ENCODE results near the gene ATG16L1. TPM values are rescaled to one million over a fixed set of nuclear protein-coding genes. Genes with fewer than 3 reads are reported as not detected.

ATG16L1 gene
- total RNA-seq, 1 donor from 2014 or later, result 27.9 TPM

DNA sequence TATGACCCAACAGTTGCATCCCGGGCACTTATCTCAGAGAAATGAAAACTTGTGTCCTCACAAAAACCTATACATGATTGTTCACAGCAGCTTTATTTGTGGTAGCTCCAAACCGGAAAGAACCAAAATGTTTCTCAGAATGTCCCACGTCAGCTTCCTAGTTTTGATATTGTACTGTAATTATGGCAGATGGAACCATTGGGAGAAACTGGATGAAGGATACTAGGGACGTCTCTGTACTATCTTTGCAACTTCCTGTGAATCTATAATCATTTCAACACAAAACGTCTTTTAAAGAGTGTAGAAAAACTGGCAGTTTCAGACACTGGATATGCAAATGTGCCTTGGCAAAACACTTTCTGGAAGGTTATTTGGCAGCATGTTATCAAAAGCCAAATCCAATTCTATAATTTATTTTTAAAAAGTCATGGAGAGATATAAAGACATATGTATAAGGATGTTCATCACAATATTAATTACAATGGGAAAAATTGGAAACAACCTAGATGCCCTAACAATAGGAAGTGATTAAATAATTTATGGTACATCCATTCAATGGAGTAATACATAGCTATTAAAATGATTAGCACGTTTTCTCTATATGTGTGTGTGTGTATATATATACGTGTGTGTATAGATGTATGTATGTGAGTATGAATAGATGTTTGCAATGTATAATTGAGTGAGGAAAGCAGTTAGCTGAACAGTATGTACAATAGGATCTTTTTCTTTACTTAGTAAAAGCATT, 65.9 kb downstream of the ATG16L1 start:
- Mint-ChIP-seq H3K9me3 (ENCODE audit: low read depth) (no peaks in the 10 kb centered on the region), H3K36me3 (ENCODE audit: insufficient read depth) (no peaks in the 10 kb centered on the region), H3K4me3 (ENCODE audit: low read depth) (no peak overlapping the region), H3K27ac (no peak overlapping the region), H3K4me1 (ENCODE audit: low read depth) (no peaks in the 10 kb centered on the region), H3K27me3 (peaks cover 6% of the 10 kb centered on the region)
- DNase-seq (ENCODE audit: low spot score, unreplicated experiment), result no peak
- TF ChIP-seq, protein P1, sequence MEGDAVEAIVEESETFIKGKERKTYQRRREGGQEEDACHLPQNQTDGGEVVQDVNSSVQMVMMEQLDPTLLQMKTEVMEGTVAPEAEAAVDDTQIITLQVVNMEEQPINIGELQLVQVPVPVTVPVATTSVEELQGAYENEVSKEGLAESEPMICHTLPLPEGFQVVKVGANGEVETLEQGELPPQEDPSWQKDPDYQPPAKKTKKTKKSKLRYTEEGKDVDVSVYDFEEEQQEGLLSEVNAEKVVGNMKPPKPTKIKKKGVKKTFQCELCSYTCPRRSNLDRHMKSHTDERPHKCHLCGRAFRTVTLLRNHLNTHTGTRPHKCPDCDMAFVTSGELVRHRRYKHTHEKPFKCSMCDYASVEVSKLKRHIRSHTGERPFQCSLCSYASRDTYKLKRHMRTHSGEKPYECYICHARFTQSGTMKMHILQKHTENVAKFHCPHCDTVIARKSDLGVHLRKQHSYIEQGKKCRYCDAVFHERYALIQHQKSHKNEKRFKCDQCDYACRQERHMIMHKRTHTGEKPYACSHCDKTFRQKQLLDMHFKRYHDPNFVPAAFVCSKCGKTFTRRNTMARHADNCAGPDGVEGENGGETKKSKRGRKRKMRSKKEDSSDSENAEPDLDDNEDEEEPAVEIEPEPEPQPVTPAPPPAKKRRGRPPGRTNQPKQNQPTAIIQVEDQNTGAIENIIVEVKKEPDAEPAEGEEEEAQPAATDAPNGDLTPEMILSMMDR (IDR thresholded peaks at IDR 0.05; ENCODE audit: unreplicated experiment), result no peak

DNA sequence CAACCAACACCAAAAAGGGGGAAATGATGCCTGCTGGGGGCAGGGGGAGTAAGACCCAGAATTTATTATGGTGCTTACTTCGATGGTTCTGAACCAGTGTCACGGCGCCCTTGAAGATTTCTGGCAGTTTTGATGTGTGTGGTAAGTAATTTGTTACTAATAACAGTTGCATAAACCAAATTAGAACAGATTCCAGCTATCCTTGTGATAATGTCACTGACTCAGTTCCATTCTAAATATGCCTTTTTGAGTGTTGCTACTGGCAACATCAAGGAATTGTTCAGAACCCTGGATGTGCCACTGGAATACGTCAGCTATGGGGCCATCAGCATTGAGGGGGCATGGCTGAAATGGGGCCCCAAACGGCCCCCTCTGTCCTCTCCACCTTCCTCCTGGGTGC, 67.8 kb downstream of the ATG16L1 start:
- no peaks in the 10 kb centered on the region for H3K9me3 Mint-ChIP-seq (ENCODE audit: low read depth)
- DNase-seq (ENCODE audit: low spot score, unreplicated experiment), result no peak
- H3K27me3 Mint-ChIP-seq, result peaks cover 6% of the 10 kb centered on the region
- no peaks in the 10 kb centered on the region for H3K4me1 Mint-ChIP-seq (ENCODE audit: low read depth)
- H3K4me3 Mint-ChIP-seq (ENCODE audit: low read depth), result no peak overlapping the region
- TF ChIP-seq, protein P1 (IDR thresholded peaks at IDR 0.05; ENCODE audit: unreplicated experiment), result no peak
- H3K36me3 Mint-ChIP-seq (ENCODE audit: insufficient read depth), result no peaks in the 10 kb centered on the region
- no peak overlapping the region for H3K27ac Mint-ChIP-seq

DNA sequence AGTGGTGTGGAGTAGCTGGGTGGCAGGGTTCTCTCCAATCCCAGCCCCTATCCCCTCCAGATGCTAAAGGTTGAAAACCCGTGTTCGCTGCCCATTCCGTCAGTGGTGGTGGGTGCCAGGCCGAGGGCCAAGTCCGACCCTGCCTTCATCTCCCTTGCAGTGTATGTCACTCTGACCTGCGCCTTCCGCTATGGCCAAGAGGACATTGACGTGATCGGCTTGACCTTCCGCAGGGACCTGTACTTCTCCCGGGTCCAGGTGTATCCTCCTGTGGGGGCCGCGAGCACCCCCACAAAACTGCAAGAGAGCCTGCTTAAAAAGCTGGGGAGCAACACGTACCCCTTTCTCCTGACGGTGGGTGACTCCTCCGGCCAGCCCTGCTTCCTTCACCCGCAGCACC, 69.0 kb downstream of the ATG16L1 start:
- Mint-ChIP-seq H3K27ac (no peak overlapping the region), H3K36me3 (ENCODE audit: insufficient read depth) (no peaks in the 10 kb centered on the region), H3K9me3 (ENCODE audit: low read depth) (no peaks in the 10 kb centered on the region), H3K27me3 (peaks cover 6% of the 10 kb centered on the region), H3K4me1 (ENCODE audit: low read depth) (no peaks in the 10 kb centered on the region), H3K4me3 (ENCODE audit: low read depth) (no peak overlapping the region)
- no peak for DNase-seq (ENCODE audit: low spot score, unreplicated experiment)
- TF ChIP-seq, protein P1 (IDR thresholded peaks at IDR 0.05; ENCODE audit: unreplicated experiment), result no peak

DNA sequence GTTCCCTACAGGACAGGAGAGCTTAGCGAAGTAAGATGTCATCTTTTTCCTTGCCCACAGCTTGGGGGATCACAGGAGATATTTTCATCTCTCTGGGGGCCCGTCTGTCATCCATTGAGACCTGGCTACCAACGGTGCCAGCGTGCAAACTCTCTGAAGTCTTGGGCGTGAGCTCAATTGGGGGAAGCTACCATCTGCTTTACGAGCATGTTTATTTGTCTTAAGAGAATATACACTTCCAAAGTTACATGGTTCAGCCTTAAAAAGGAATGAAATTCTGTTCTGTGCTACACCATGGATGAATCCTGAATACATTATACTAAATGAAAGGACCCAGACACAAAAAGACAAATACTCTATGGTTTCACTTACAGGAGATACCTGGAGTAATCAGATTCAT, 69.7 kb downstream of the ATG16L1 start:
- Mint-ChIP-seq H3K4me3 (ENCODE audit: low read depth) (no peak overlapping the region), H3K9me3 (ENCODE audit: low read depth) (no peaks in the 10 kb centered on the region), H3K27ac (no peak overlapping the region), H3K4me1 (ENCODE audit: low read depth) (no peaks in the 10 kb centered on the region), H3K27me3 (peaks cover 6% of the 10 kb centered on the region), H3K36me3 (ENCODE audit: insufficient read depth) (no peaks in the 10 kb centered on the region)
- no peak for DNase-seq (ENCODE audit: low spot score, unreplicated experiment)
- TF ChIP-seq, protein P1 (IDR thresholded peaks at IDR 0.05; ENCODE audit: unreplicated experiment), result no peak

DNA sequence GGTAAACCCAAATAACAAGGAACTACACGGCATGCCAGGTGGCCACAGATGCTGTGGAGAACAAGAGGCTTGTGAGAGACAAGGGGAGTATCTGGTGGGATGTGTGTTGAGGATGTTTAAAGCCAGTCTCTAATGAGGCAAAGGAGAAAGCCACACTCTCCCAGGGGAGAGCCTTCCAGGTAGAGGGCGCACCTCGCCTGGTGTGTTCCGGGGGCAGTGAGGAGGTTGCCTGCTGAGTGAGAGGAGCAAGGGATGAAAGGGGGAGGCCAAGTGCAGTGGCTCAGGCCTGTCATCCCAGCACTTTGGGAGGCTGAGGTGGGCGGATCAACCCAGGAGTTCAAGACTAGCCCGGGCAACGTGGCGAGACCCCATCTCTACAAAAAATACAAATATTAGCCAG, 72.4 kb downstream of the ATG16L1 start:
- no peak overlapping the region for H3K4me3 Mint-ChIP-seq (ENCODE audit: low read depth)
- no peaks in the 10 kb centered on the region for H3K9me3 Mint-ChIP-seq (ENCODE audit: low read depth)
- TF ChIP-seq, protein P1 (IDR thresholded peaks at IDR 0.05; ENCODE audit: unreplicated experiment), result no peak
- peaks cover 2% of the 10 kb centered on the region for H3K27me3 Mint-ChIP-seq
- H3K27ac Mint-ChIP-seq, result no peak overlapping the region
- no peaks in the 10 kb centered on the region for H3K4me1 Mint-ChIP-seq (ENCODE audit: low read depth)
- DNase-seq (ENCODE audit: low spot score, unreplicated experiment), result no peak
- no peaks in the 10 kb centered on the region for H3K36me3 Mint-ChIP-seq (ENCODE audit: insufficient read depth)
